Measurements from ENCODE around the gene GPC1.

GRCh38 chr2:240426845-240427721 lies 8.4 kb upstream of the GPC1 start:
- TF ChIP-seq CTCF (IDR thresholded peaks at IDR 0.05) (no peak), JUND (IDR thresholded peaks at IDR 0.05) (no peak), RCOR1 (IDR thresholded peaks at IDR 0.05; ENCODE audit: low read length) (no peak), FOXM1 (IDR thresholded peaks at IDR 0.05; ENCODE audit: low read depth) (no peak), RAD21 (IDR thresholded peaks at IDR 0.05; ENCODE audit: low read length) (no peak), GATA2 (CRISPR knock-in tag; IDR thresholded peaks at IDR 0.05) (no peak), POLR2AphosphoS5 (IDR thresholded peaks at IDR 0.05; ENCODE audit: low read depth, low read length) (no peak), EP300 (IDR thresholded peaks at IDR 0.05; ENCODE audit: borderline replicate concordance in 1 of 2, low read depth in 1 of 2, low read length in 1 of 2) (no peak), PBX3 (IDR thresholded peaks at IDR 0.05) (no peak), TAF1 (IDR thresholded peaks at IDR 0.05; ENCODE audit: borderline replicate concordance, low read depth, low read length) (no peak), NFIC (IDR thresholded peaks at IDR 0.05; ENCODE audit: borderline replicate concordance) (no peak), TEAD4 (IDR thresholded peaks at IDR 0.05; ENCODE audit: borderline replicate concordance, insufficient read depth) (no peak)

All from SK-N-SH (cell line).